Stimulated activated CD4-positive, alpha-beta T cell treated with anti-CD3 and anti-CD28 coated beads, TNF-alpha, amount 100 ng/mL, for 1 hour (primary cell): Measurements from ENCODE around the gene LDAF1.
"Not testable (repeated sequence)": the region's sequence is repeated elsewhere in the genome, so short reads cannot be mapped to it uniquely, and the experiment has no call there.

Experiments used
- DNase-seq, 3 donors: peaks; one replicate each; pipeline ENCODE4 v3.0.0-alpha.2; 2020; ENCODE audit warnings: low read depth in 3 of 3, low spot score in 1 of 3

LDAF1 gene

DNA sequence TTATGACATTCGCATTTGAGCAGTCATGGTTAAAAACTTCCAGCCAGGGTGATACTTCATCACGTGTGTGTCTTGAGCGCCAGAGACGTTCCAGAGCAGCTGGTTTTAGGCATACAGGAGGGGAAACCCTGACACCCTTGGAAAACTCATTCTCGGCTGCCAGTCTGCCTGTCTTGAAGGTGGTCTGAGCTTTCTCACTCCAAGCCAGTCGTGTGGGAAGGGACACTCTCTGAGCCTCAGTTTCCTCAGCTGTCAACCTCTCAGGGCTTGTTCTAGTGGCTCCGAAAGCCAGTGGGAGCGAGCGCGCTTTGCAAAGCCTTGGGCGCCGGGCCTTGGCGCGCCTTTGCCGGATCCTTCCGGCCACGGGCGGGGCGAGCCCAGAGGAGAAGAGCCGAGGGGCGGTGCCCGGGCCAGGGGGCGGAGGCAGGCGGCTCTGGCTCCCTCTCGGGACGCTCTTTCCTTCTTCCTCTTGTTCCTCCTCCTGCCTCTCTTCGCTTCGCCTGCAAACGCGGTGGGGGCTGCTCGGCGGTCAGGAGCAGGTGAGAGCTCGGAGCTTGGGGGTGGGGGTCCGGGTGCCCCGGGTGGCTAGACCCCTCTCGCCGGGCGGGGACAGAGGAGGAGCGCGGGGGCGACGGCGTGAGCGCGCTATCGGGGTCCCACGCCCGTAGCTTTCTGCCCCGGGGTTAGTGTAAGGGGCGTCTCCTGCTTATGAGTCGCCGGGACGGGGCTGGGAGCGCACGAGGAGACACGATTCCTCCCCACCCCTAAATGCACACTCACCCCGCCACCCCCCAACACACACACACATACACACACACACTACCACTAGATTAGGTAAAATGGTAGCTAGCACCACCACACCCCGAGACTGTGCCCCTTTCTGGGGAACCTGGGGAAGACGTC lies at the start of gene LDAF1:
LDAF1 (plus strand) TSS at position 467 of the 903 bp plus-strand sequence. CDS start 2,509 bp downstream, outside the sequence.
- peak; percentile 11 to 75 (median 38) for DNase-seq

DNA sequence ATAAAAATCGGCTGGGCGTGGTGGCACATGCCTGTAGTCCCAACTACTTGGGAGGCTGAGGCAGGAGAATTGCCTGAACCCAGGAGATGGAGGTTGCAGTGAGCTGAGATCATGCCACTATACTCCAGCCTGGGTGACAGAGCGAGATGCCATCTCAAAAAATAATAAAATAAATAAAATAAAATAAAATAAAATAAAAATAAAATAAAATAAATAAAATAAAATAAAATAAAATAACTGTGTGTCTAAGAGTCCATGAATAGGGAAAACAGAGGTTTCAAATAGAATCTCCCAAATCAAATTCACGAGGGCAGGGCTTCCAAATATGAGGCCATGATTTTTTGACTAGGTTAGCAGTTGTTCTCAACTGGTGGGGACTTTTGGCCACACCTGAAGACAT lies 42.9 kb upstream of the LDAF1 start:
- DNase-seq, result not testable (repeated sequence)

DNA sequence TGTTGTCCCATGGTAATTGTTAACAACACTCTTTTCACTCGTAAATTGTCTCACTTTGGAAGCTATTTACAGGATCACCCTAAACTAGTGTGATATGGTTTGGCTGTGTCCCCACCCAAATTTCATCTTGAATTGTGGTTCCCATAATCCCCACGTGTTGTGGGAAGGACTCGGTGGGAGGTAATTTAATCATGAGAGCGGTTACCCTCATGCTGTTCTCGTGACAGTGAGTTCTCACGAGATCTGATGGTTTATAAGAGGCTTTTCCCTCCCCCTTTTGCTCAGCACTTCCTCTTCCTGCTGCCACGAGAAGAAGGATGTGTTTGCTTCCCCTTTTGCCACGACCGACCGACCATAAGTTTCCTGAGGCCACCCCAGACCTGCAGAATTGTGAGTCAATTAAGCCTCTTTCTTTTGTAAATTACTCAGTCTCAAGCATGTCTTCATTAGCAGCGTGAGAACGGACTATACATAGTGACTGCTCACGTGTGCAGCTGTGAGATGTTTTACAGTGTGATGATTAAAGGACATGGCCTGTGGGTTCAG lies 42.3 kb upstream of the LDAF1 start:
- no peak for DNase-seq

DNA sequence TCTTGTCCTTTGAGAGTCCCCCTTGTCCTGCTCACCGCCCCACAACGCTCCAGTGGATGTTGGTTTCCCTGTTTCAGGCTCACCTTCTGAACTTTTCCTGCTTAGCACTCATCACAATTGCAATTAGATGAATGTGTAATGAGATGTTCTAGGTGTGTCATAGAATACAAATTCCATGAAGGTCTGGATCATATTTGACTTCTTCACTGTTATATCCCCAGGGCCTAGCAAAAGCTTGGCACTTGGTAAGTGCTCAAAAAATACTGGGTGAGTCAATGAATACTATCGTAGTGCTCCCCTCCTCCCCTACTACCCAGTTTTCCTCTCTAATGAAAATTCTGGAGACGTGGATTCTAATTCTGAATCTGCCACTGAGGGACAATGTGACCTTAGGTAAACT lies 40.9 kb upstream of the LDAF1 start:
- DNase-seq, result no peak

DNA sequence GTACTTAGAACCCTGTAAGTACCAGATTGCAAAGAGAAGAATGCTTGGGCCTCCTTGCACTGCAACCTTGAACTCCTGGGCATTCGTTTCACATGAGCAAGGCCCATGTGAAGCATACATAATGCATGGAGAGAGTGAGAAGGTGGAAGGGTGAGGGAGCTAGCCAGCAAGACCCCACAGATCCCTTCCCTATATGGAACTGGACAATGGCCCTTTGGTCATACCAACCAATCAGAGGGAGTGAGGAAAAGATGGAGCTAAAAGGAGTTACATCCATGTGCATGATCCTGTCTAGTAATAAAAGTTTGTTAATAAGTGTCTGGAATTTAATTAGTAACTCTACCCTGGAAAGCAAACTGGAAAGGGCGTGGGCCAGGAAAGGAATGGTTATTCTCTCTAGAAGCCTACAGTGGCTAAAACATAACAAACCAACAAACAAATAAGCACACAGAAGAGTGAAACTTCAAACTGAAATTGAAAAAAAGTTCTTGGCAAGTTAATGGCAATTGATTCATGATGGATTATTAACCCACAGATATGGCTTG lies 37.4 kb upstream of the LDAF1 start:
- DNase-seq, result no peak

DNA sequence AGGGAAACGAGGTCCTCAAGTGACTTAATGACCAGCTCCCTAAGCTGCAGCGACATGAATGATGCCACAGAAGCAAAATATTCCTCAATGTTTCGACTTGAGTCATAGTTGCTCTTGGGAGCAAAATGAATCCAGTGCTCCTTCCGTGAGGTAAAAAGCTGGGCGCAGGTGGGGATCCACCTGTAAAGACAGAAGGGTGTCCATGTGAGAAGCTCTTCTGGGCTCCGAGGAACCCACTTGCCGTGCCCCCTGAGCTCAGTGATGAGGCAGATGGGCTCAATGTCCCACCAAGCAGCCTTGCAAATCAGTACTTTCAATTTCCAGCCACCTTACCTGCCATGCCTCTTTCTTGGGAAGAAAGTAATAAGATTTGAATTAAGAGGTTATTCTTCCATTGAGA lies 33.3 kb upstream of the LDAF1 start:
- DNase-seq, result no peak

DNA sequence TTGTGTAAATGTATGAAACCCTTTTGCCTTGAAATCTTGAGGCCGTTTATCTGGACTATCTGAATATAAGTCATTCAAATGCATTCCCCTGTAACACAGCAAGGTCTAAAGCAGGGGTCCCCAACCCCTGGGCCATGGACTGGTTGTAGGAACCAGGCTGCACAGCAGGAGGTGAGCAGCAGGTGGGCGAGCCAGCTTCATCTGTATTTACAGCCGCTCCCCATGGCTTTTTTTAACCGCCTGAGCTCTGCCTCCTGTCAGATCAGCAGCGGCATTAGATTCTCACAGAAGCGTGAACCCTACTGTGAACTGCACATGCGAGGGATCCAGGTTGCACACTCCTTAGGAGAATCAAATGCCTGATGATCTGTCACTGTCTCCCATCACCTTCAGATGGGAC lies 32.0 kb upstream of the LDAF1 start:
- no peak for DNase-seq

DNA sequence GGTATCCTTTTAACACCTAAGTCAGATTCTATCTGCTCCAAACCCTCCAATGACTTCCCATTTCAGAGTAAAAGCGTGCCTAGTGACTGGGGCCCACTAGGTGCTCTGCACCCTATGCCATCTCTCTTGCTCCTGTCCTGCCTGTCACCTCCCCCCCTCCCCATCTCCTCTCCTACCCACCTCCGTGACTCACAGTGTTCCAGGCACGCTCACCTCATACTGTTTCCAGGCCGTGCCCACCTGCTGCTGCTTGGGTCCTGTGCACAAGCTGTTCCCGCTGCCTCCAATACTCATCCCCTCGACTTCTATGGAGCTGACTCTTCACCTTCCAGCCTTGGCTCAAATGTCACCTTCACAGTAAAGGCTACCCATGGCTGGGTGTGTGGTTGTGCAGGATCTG lies 29.5 kb upstream of the LDAF1 start:
- no peak for DNase-seq

DNA sequence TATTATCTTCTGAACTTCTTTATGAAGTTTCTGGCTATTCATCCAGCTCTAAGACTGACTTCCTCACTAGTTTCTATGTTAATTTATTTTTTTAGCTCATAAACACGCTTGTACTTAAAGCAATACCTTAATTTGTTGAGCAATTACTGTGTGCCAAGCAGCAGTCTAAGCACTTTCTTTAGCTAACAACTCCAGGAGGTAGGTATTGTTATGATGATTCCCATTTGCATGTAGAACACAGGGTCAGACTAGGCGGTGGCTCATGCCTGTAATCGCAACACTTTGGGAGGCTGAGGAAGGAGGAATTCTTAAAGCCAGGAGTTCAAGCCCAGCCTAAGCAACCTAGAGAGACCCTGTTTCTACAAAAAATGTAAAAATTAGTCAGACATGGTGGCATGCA lies 27.7 kb upstream of the LDAF1 start:
- DNase-seq, result no peak

DNA sequence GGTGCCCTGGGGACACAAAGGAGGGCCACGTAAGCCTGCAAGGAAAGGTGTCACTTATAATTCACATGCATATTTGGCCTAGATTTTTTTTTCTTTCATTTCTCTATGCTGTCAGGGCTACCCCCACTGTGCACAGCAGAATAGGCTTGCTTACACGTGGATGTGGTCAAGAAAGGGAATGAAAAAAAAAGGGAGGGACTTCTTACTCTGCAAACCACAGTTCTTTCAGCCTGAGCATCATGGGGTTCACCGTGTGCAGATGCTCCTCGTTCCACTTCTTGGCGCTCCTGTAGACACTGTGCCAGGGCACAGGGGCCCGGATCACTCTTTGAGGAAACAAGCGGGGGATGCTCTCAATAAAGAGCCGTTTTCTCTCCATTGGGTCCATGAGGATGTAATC lies 24.4 kb upstream of the LDAF1 start:
- no peak for DNase-seq

DNA sequence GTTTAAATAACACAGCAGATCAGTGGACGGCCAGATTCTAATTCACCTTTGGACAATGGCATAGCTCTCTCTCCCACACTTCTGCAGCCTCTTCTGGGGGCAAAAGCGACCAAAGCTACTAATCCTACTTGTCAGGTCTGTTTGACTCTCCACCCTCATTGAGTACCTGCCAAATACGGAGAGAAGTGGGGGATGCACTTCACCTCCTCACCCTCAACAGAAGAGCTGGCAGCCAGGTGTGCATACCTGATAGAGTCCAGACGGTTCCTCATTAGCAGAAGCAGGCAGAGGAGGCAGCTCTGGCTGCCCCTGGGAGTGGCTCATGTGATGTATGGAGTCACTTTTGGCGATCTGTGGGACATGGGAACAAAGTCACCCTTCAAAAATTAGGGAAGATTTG lies 12.7 kb upstream of the LDAF1 start:
- no peak for DNase-seq

DNA sequence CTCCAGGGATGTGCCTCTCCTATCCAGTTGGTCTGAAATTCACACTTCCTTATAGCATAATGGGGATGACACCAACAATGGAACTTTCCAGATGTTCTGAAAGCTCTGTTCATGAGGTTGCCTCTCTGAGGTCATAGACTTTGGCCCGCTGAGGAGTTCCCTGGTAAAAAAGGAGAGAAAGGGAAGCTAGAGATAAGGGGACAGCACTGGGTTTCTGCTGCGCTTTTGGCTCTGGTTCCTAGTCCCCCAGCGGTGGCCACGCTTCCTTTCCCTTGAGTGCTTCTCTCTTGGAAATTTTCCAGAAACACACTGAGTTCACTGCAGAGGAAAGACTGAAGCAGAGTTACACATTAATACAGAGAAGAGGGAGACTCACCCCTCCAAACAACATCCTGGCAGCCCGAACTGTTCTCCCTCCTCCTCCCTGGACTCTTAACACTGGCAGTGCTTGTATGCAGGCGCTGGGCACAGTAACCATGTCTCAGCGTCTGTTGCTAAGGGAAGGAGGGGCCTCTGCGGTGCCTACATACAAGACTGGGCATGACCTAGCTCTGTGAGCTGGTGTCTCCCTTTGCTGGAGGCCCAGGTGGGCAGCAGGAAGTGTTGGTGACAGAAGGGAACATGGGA lies 8.0 kb upstream of the LDAF1 start, which contains the start of gene DNAH3:
DNAH3 (minus strand) TSS at position 472 of the 627 bp plus-strand sequence. CDS start 527 bp downstream, outside the sequence.
- no peak for DNase-seq

DNA sequence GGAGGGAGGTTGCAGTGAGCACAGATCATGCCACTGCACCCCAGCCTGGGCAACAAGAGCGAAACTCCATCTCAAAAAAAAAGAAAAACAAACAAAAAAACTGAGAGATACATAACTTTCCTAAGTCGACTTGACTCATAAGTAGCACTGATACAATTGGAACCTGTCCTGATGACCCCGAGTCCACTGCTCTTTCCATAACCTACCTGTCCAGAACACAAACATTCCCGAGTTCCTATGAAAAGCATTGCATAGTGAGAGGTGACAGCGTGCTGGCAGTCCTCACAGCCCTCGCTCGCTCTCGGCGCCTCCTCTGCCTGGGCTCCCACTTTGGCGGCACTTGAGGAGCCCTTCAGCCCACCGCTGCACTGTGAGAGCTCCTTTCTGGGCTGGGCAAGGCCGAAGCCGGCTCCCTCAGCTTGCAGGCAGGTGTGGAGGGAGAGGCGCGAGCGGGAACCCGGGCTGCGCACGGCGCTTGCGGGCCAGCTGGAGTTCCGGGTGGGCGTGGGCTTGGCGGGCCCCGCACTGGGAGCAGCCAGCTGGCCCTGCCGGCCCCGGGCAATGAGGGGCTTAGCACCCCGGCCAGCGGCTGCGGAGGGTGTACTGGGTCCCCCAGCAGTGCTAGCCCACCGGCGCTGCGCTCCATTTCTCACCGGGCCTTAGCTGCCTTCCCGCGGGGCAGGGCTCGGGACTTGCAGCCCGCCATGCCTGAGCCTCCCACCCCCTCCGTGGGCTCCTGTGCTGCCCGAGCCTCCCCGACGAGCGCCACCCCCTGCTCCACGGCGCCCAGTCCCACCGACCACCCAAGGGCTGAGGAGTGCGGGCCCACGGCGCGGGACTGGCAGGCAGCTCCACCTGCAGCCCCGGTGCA lies 6.1 kb upstream of the LDAF1 start:
- not testable (repeated sequence) for DNase-seq

DNA sequence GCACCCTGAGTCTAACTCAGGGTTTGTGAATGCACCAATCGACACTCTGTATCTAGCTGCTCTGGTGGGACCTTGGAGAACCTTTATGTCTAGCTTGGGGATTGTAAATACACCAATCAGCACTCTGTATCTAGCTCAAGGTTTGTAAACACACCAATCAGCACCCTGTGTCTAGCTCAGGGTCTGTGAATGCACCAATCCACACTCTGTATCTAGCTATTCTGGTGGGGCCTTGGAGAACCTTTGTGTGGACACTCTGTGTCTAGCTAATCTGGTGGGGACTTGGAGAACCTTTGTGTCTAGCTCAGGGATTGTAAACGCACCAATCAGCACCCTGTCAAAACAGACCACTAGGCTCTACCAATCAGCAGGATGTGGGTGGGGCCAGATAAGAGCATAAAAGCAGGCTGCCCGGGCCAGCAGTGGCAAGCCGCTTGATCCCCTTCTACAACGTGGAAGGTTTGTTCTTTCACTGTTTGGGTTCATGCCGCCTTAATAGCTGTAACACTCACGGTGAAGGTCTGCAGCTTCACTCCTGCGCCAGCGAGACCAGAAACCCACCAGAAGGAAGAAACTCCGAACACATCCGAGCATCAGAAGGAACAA lies 5.2 kb upstream of the LDAF1 start:
- not testable (repeated sequence) for DNase-seq

DNA sequence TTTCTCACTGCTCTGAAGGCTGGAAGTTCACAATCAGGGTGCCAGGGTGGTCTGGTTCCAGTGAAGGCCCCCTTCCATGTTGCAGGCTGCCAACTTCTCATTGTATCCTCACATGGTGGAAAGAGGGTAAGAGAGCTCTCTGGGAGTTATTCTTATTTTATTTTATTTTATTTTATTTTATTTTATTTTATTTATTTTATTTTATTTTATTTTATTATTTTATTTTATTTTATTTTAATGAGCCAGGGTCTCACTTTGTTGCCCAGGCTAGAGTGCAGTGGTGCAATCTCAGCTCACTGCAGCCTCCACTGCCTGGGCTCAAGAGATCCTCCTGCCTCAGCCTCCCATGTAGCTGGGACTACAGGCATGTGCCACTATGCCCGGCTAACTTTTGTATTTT lies 2.5 kb upstream of the LDAF1 start:
- DNase-seq, result not testable (repeated sequence)

DNA sequence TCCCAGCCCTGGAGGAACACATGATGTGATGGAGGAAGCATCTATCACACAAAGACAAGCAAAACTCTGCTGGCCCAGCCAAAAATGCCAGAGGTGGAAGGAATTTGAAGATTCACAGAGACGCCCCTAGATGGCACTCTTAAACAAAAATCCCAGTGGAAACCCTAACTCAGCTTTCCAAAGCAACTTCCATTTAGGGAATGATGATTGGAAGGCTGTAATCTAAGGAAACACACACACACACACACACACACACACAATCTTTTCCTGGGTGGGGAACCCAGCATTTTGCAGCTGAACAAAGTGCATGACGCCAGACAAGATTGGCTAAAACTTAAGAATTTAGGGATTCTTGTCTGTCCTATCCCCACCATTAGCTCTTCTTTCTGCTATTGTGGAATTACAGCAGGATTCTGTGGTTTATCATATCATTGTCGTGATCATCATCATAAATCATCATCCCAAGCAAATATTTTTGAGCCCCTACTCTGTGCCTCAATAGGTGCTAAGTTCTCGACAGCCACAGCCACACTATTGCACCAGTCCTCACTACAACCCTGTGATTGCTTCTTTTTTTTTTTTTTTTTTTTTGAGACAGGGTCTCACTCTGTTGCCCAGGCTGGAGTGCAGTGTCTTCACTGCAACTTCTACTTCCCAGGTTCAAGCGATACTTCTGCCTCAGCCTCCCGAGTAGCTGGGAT lies 1.6 kb upstream of the LDAF1 start:
- DNase-seq, result no peak

DNA sequence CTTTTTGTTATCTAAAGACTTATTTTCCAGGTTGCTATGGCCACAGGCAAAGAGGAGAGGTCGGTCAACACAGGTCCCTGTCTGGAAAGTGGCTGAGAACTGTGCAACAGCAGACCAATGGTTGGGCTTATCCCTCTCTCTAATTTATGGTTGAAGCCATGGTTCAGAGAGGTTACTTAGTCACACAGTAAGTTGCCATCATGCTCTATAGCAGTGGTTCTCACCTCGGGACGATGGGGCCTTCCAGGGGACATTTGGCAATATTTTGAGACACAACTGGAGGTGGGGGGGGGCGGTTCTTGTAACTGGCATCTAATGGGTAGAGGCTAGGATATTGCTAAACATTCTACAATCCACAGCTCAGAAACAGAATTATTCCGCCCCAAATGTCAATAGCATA lies 842 bp upstream of the LDAF1 start:
- DNase-seq, result no peak

DNA sequence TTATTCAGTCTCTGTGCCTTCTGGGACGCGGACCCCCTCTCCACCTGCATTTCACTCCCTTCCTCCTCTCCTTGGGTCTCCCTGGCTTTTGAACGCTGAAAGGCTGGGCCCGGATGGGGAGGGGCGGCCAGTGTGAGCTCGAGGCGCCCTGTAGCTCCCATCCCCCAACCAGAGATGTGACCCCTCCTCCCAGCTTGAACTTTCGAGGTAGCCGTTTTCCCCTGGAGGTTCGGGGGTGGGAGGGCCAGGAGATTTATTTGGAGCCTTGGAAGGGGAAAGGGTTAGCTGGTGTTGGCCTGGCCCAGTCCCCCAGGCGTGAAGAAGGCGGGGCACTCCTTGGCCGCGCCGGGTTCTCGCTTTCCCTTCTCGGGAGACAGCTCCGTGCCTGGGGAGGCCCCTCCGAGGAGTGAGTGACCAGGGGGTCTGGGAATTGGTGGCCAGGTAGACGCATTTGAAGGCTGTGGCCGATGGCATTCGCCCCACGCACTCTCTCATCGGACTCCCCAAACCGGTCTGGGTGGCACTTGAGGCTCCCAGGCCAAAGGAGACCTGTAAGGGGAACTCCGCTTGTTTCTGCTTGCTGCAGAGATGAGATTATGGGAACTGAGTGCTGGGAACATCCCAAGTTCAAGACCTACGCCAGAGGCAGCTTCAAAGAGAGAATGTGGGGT lies 942 bp downstream of the LDAF1 start:
- DNase-seq, result no peak

DNA sequence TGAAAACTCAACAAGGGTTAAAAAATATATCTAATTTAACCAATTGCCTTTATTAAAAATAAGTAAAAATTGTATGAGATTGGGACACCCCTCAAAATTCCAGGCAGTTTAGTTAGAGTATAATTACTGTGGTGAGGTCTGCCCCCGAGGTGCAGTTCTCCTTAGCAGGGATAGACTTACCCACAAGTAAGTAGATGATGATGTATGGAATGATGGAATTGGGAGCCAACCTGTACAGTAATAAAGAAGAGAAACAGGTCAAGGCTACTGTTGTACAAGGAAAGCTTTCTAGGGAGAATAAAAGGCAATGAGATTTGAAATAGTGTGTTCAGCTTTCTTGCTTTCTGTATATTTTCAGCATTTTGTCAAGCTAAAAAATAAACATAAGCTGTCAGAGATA lies 1.8 kb downstream of the LDAF1 start:
- DNase-seq, result no peak
